ENCODE measurements around the gene NEK1. TPM values are rescaled to one million over a fixed set of nuclear protein-coding genes. Genes with fewer than 3 reads are reported as not detected.

The NEK1 gene
- total RNA-seq, 1 experiment from 2014 or later = 18.6 TPM

GRCh38 chr4:169618286-169618685 lies 5.9 kb upstream of the NEK1 start:
- Histone ChIP-seq H3K4me2 (no peak overlapping the region), H3K27ac (no peak overlapping the region), H3F3A (ENCODE audit: insufficient read depth, low read depth) (peaks cover 8% of the 10 kb centered on the region; the same call in 1 of the 2 replicates), H3K36me3 (ENCODE audit: low read depth) (no peaks in the 10 kb centered on the region), H2AFZ (no peak overlapping the region), H4K20me1 (ENCODE audit: insufficient read depth) (no peaks in the 10 kb centered on the region), H3K4me3 (no peak overlapping the region), H3K79me2 (ENCODE audit: low read depth) (peaks cover 28% of the 10 kb centered on the region), H3K9me3 (ENCODE audit: insufficient read depth, low read depth) (no peaks in the 10 kb centered on the region), H3K27me3 (ENCODE audit: insufficient read depth, low read depth) (no peaks in the 10 kb centered on the region), H3K4me1 (replicated peaks; ENCODE audit: insufficient read depth) (peaks cover 23% of the 10 kb centered on the region), H3K9me2 (ENCODE audit: insufficient read depth) (no peaks in the 10 kb centered on the region)
- intact Hi-C loops (cut with micrococcal nuclease; ENCODE audit: unreplicated experiment) = loop anchor here (10.0 kb wide), 1 partner anchor 327 kb away; no protein-coding TSS in a partner anchor
- ChIA-PET POLR2A (ENCODE audit: unreplicated experiment) (no interaction called here), CTCF (no interaction called here)
- DNase-seq = no peak
- TF ChIP-seq EZH2 (IDR thresholded peaks at IDR 0.05; ENCODE audit: low read depth) (no peak), CTCF (conservative IDR thresholded peaks at IDR 0.05) (no peak)
- BruUV-seq (replicated peaks) = no TSS peak

- Histone ChIP-seq H3F3A (ENCODE audit: insufficient read depth, low read depth) (peaks cover 13% of the 10 kb centered on the region; the same call in 1 of the 2 replicates), H3K4me1 (replicated peaks; ENCODE audit: insufficient read depth) (peaks cover 18% of the 10 kb centered on the region), H3K9me2 (ENCODE audit: insufficient read depth) (no peaks in the 10 kb centered on the region), H3K79me2 (ENCODE audit: low read depth) (peaks cover 18% of the 10 kb centered on the region), H2AFZ (no peak overlapping the region), H3K4me3 (no peak overlapping the region), H3K36me3 (ENCODE audit: low read depth) (no peaks in the 10 kb centered on the region), H3K4me2 (no peak overlapping the region), H4K20me1 (ENCODE audit: insufficient read depth) (no peaks in the 10 kb centered on the region), H3K27me3 (ENCODE audit: insufficient read depth, low read depth) (no peaks in the 10 kb centered on the region), H3K9me3 (ENCODE audit: insufficient read depth, low read depth) (no peaks in the 10 kb centered on the region), H3K27ac (no peak overlapping the region)
- no TSS peak for BruUV-seq (replicated peaks)
- intact Hi-C loops (cut with micrococcal nuclease; ENCODE audit: unreplicated experiment) = loop anchor here (10.0 kb wide), 1 partner anchor 327 kb away; no protein-coding TSS in a partner anchor
- ChIA-PET POLR2A (ENCODE audit: unreplicated experiment) (no interaction called here), CTCF (no interaction called here)
- DNase-seq = no peak
- TF ChIP-seq EZH2 (IDR thresholded peaks at IDR 0.05; ENCODE audit: low read depth) (no peak), CTCF (conservative IDR thresholded peaks at IDR 0.05) (no peak)
Measured at GRCh38 chr4:169617306-169617705, 4.9 kb upstream of the NEK1 start.

- H3K36me3 ChIP-seq (ENCODE audit: low read depth) = no peaks in the 10 kb centered on the region
- no peaks in the 10 kb centered on the region for H3K27me3 ChIP-seq (ENCODE audit: insufficient read depth, low read depth)
- no TSS peak for BruUV-seq (replicated peaks)
- peaks cover 14% of the 10 kb centered on the region for H3K79me2 ChIP-seq (ENCODE audit: low read depth)
- H4K20me1 ChIP-seq (ENCODE audit: insufficient read depth) = no peaks in the 10 kb centered on the region
- no peak overlapping the region for H3K4me2 ChIP-seq
- H2AFZ ChIP-seq = no peak overlapping the region
- ChIA-PET POLR2A (ENCODE audit: unreplicated experiment) (no interaction called here), CTCF (no interaction called here)
- no peak overlapping the region for H3K4me3 ChIP-seq
- no peak overlapping the region for H3K27ac ChIP-seq
- no peaks in the 10 kb centered on the region for H3K9me2 ChIP-seq (ENCODE audit: insufficient read depth)
- H3F3A ChIP-seq (ENCODE audit: insufficient read depth, low read depth) = peaks cover 17% of the 10 kb centered on the region; the same call in 1 of the 2 replicates
- intact Hi-C loops (cut with micrococcal nuclease; ENCODE audit: unreplicated experiment) = loop anchor here (10.0 kb wide), 1 partner anchor 328 kb away; no protein-coding TSS in a partner anchor
- H3K4me1 ChIP-seq (replicated peaks; ENCODE audit: insufficient read depth) = peaks cover 14% of the 10 kb centered on the region
- TF ChIP-seq EZH2 (IDR thresholded peaks at IDR 0.05; ENCODE audit: low read depth) = no peak
- TF ChIP-seq CTCF (conservative IDR thresholded peaks at IDR 0.05) = no peak
- H3K9me3 ChIP-seq (ENCODE audit: insufficient read depth, low read depth) = no peaks in the 10 kb centered on the region
- no peak for DNase-seq
Measured at GRCh38 chr4:169616846-169617245, 4.5 kb upstream of the NEK1 start.

Data from PC-9 (cell line).